PC-3 (cell line): ENCODE measurements around the gene YKT6.

Experiments used
- CTCF ChIP-seq: fragments of 300-600 bp; sonication (generic); conservative IDR thresholded peaks from 2 replicates; pipeline ENCODE4 v1.5.1; 2017; ENCODE audit warnings: antibody characterized with exemption, low read depth, mild to moderate bottlenecking, low read length
- EZH2 ChIP-seq: fragments of 300-600 bp; sonication (generic); IDR thresholded peaks from one replicate; pipeline ENCODE4 v1.6.1; 2017; ENCODE audit warnings: antibody characterized with exemption, mild to moderate bottlenecking, low read length; ENCODE audit not compliant: unreplicated experiment
- EZH2phosphoT487 ChIP-seq: fragments of 300-600 bp; sonication (generic); IDR thresholded peaks from 2 replicates; pipeline ENCODE4 v1.6.1; 2018; ENCODE audit warnings: mild to moderate bottlenecking, antibody characterized with exemption, low read length, borderline replicate concordance

DNA sequence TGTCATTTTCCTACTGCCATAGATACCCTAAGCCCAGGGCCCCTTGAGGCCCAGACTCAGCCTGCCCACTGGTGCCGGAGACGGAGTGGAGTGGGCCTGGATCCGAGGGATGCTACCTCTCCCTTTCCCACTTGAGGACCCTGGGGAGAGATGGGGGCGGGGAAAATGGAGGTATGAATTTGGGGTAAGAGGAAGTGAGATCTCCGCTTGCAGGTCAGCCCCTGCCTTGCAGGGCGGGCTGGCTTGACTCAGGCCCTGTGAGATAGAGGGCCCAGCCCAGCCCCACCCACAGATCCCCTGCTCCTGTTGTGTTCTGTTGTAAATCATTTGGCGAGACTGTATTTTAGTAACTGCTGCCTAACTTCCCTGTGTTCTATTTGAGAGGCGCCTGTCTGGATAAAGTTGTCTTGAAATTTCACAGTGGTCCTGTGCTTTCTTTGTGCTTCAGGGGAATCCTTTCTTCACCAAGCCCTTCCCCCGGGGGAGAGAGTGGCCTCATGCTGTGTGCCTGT, 13.2 kb downstream of the YKT6 start:
- TF ChIP-seq CTCF (no peak), EZH2phosphoT487 (no peak), EZH2 (no peak)
